TTC549 (cell line): ENCODE measurements around the gene KHK.
"Not testable (repeated sequence)": the region's sequence is repeated elsewhere in the genome, so short reads cannot be mapped to it uniquely, and the experiment has no call there.

Experiments
- FAIRE-seq: peaks from 2 replicates; lab custom pipeline; 2012; peaks lifted over from hg19 to GRCh38; lab: Jason Lieb, UNC

Gene KHK

GRCh38 chr2:27060323-27060722 is 26.2 kb upstream of the KHK start:
- FAIRE-seq: no peak

GRCh38 chr2:27065128-27065527 is 21.4 kb upstream of the KHK start:
- no peak for FAIRE-seq

GRCh38 chr2:27067385-27067784 is 19.2 kb upstream of the KHK start:
- no peak for FAIRE-seq

GRCh38 chr2:27069436-27069835 is 17.1 kb upstream of the KHK start:
- no peak for FAIRE-seq

- FAIRE-seq: no peak
Measured at GRCh38 chr2:27069961-27070618, 16.5 kb upstream of the KHK start.

- FAIRE-seq: no peak
Measured at GRCh38 chr2:27070653-27071276, 15.8 kb upstream of the KHK start.

GRCh38 chr2:27071277-27071989 is 15.1 kb upstream of the KHK start, which contains the start of gene OST4:
Gene OST4 (minus strand): TSS chr2:27071654.
- no peak for FAIRE-seq

- no peak for FAIRE-seq
Measured at GRCh38 chr2:27071990-27072830, 14.4 kb upstream of the KHK start.

- FAIRE-seq: no peak
Measured at GRCh38 chr2:27072920-27073319, 13.7 kb upstream of the KHK start.

- no peak for FAIRE-seq
Measured at GRCh38 chr2:27073782-27074181, 12.8 kb upstream of the KHK start.

GRCh38 chr2:27074738-27075565 is 11.6 kb upstream of the KHK start:
- FAIRE-seq: no peak

GRCh38 chr2:27075566-27075871 is 11.1 kb upstream of the KHK start:
- not testable (repeated sequence) for FAIRE-seq

GRCh38 chr2:27076323-27076722 is 10.2 kb upstream of the KHK start:
- no peak for FAIRE-seq

GRCh38 chr2:27077231-27077630 is 9.3 kb upstream of the KHK start:
- FAIRE-seq: no peak

GRCh38 chr2:27078267-27079194 is 8.0 kb upstream of the KHK start, which contains the start of gene EMILIN1:
Gene EMILIN1 (plus strand): TSS chr2:27078615. CDS start chr2:27079066, 451 bp downstream.
- FAIRE-seq: no peak

GRCh38 chr2:27079233-27080139 is 7.1 kb upstream of the KHK start:
- FAIRE-seq: no peak

GRCh38 chr2:27080140-27080469 is 6.5 kb upstream of the KHK start:
- FAIRE-seq: no peak

- no peak for FAIRE-seq
Measured at GRCh38 chr2:27080603-27080936, 6.0 kb upstream of the KHK start.

GRCh38 chr2:27081984-27082772 is 4.4 kb upstream of the KHK start:
- no peak for FAIRE-seq
